ENCODE data around the gene CMKLR1.

The CMKLR1 gene

GRCh38 chr12:108361606-108362005, 22.5 kb upstream of the CMKLR1 start:
- no peak for DNase-seq

GRCh38 chr12:108360487-108360886, 21.4 kb upstream of the CMKLR1 start:
- no peak for DNase-seq

GRCh38 chr12:108360057-108360456, 20.9 kb upstream of the CMKLR1 start:
- no peak for DNase-seq

GRCh38 chr12:108358580-108358965, 19.5 kb upstream of the CMKLR1 start:
- no peak for DNase-seq

GRCh38 chr12:108357834-108358579, 18.9 kb upstream of the CMKLR1 start:
- no peak for DNase-seq

- no peak for DNase-seq
Measured at GRCh38 chr12:108356835-108357806, 18.0 kb upstream of the CMKLR1 start.

- no peak for DNase-seq
Measured at GRCh38 chr12:108355069-108355468, 16.0 kb upstream of the CMKLR1 start.

- DNase-seq = no peak
Measured at GRCh38 chr12:108352591-108352990, 13.5 kb upstream of the CMKLR1 start.

- DNase-seq = no peak
Measured at GRCh38 chr12:108350511-108350910, 11.4 kb upstream of the CMKLR1 start.

- no peak for DNase-seq
Measured at GRCh38 chr12:108349278-108349688, 10.2 kb upstream of the CMKLR1 start.

GRCh38 chr12:108348842-108349241, 9.7 kb upstream of the CMKLR1 start:
- no peak for DNase-seq

- no peak for DNase-seq
Measured at GRCh38 chr12:108346727-108347710, 7.9 kb upstream of the CMKLR1 start.

GRCh38 chr12:108345716-108346633, 6.9 kb upstream of the CMKLR1 start:
- no peak for DNase-seq

GRCh38 chr12:108342985-108343384, 3.9 kb upstream of the CMKLR1 start:
- DNase-seq = no peak

GRCh38 chr12:108341854-108342847, 3.0 kb upstream of the CMKLR1 start:
- no peak for DNase-seq

GRCh38 chr12:108341356-108341755, 2.2 kb upstream of the CMKLR1 start:
- no peak for DNase-seq

- DNase-seq = no peak
Measured at GRCh38 chr12:108340037-108340436, 926 bp upstream of the CMKLR1 start.

GRCh38 chr12:108337235-108338223, 1.6 kb downstream of the CMKLR1 start:
- no peak for DNase-seq
